HG02943 (cell line): ENCODE results near the gene PLCXD3.

ENCODE experiments used
- ATAC-seq: cut with Tn5 transposase; IDR thresholded peaks from one replicate; pipeline ENCODE4 v1.9.1; 2021; ENCODE audit warnings: mild to moderate bottlenecking, low read depth, moderate library complexity; ENCODE audit not compliant: unreplicated experiment

PLCXD3 gene

GRCh38 chr5:41510176-41510831 lies at the start of gene PLCXD3:
Gene PLCXD3 (minus strand): TSS chr5:41510601. CDS start chr5:41510526, 75 bp downstream.
- no peak for ATAC-seq

DNA sequence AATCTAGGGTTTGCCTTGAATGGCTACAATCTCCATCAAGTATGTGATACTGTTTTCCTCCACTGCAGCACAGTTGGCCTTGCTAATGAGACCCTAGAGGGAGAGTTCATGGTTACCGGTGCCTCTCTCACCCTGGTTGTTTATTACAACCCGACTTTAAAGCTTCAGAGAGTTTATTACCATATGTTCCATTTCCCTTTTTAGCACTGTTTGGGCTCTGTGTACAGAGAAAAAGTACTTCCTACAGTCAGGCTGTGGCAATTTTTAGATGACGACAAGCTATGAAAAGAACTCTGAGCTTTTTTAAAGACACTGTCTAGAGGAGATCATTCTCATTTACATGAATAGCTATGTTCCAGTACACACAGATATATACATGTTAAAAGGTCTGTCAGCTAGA lies 48.8 kb upstream of the PLCXD3 start:
- no peak for ATAC-seq

GRCh38 chr5:41558295-41558694 lies 47.9 kb upstream of the PLCXD3 start:
- ATAC-seq, result no peak

DNA sequence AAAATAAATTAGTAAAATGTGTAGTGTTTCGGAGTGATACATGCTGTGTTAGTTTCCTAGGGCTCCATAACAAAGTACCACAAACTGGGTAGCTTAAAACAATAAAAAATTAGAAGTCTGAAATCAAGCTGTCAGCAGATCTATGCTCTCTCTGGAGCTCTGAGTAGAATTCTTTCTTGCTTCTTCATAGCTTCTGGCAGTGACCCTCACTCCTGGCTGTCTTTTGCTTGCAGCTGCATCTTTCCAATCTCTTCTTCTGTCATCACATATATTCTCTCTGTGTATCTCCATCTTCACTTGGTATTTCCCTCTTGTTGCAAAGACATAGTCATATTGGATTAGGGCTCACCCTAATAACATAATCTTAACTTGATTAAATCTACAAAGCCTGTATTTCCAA lies 37.6 kb upstream of the PLCXD3 start:
- no peak for ATAC-seq

DNA sequence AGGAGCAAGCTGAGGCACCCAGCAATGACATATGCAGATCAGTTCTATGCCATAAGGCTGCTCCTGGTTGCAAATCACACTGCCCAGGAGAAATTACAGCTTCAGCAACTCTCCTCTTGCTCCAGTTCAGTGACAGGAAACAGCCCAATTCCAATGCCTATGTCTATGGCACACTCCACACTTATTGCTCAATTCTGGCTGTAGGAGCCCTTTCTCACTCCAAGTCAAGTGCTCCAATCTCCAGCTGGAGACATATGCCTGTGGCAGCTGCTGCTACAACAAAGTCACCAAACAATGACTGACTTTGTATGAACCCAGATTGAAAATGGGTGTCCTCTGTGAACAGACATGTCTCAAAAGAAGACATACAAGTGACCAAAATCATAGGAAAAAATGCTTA lies 31.8 kb upstream of the PLCXD3 start:
- ATAC-seq, result no peak

GRCh38 chr5:41539454-41539853 lies 29.1 kb upstream of the PLCXD3 start:
- no peak for ATAC-seq

- no peak for ATAC-seq
Measured at GRCh38 chr5:41537581-41537980, 27.2 kb upstream of the PLCXD3 start.

DNA sequence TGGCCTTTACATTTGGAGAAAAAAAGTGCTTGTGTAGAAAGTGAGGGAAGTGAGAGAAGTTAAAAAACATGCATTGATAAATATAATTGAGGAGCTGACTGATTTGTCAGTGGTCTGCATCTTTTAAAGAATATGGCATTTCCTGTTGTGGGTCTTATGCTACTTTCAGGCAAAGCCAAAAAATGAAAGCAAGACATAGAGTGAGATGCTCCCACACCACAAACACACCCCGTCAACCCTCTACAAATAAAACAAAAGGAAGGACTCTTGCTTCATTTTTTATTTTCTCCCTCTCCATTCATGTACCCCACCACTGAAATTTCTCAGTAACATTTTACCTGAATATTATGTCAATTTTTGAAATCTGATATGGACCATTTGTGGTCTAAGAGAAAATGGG lies 22.1 kb upstream of the PLCXD3 start:
- no peak for ATAC-seq

DNA sequence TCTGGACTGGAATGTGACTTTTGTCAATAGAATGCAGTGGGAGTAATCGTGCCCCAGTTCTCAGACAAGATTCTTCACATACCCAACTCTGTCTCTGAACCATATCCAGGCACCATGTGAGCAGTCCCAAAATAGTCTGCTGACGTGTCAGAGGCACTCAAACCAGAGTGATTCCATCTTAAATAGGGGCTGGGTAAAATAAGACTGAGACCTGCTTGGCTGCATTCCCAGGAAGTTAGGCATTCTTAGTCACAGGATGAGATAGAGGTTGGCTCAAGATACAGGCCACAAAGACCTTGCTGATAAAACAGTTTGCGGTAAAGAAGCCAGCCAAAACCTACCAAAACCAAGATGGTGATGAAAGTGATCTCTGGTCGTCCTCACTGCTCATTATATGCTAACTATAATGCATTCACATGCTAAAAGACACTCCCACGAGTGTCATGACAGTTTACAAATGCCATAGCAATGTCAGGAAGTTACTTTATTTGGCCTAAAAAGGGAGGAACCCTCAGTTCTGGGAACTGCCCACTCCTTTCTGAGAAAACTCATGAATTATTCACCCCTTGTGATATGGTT lies 16.9 kb upstream of the PLCXD3 start:
- ATAC-seq, result no peak

GRCh38 chr5:41526699-41527098 lies 16.3 kb upstream of the PLCXD3 start:
- ATAC-seq, result no peak

- ATAC-seq, result no peak
Measured at GRCh38 chr5:41524174-41524573, 13.8 kb upstream of the PLCXD3 start.

- ATAC-seq, result no peak
Measured at GRCh38 chr5:41522193-41522786, 11.9 kb upstream of the PLCXD3 start.

DNA sequence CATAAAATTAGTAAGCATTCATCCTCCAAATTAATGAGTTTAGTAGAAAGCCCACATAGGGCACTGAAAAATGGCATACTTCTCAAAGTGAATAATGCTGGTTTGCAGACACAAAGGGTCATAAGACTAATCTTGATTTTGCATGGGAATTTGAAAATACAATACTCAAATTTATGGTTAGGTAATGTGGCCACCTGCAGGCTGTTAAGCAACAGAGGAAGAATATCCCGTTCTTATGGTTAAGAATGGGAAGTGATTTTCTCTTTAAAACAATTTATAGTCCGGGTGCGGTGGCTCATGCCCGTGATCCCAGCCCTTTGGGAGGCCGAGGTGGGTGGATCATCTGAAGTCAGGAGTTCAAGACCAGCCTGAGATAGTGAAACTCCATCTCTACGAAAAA lies 9.4 kb upstream of the PLCXD3 start:
- ATAC-seq, result no peak

GRCh38 chr5:41517909-41518308 lies 7.5 kb upstream of the PLCXD3 start:
- no peak for ATAC-seq

- no peak for ATAC-seq
Measured at GRCh38 chr5:41511241-41511640, 840 bp upstream of the PLCXD3 start.

GRCh38 chr5:41509399-41510175 lies 814 bp downstream of the PLCXD3 start:
- no peak for ATAC-seq

DNA sequence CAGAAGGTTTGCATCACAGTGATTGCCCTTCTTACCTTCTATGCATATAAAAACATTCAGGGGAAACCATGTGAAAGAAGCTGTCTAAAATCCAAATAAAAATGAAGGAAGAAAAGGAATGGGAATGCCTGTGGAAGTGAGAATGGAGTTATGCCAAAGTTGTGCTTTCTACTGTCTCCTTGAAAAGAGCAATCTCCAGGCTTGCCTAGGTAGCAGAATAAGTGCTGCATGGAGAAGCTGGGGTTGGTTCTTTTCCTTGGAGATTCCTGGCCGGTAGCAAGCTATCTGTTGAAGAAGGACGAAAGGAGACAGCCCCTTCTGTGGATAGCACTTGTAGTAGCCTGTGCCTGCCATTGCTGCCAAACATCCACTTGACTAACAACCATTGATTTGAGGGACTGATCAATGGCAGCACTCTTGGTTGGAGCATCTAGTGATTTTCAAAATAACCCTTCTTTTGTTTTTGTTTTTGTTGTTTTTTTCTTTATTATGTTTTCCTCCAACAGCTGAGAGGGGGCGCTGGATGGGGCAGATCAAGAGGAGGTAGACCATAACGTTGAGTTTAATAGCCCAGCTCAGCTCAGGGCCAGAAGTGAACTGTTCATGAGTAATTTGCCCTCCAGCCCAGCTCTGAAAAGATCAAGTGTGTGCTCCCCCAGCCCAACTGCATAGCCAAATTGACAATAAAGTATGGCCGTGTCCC lies 1.6 kb downstream of the PLCXD3 start:
- ATAC-seq, result no peak

DNA sequence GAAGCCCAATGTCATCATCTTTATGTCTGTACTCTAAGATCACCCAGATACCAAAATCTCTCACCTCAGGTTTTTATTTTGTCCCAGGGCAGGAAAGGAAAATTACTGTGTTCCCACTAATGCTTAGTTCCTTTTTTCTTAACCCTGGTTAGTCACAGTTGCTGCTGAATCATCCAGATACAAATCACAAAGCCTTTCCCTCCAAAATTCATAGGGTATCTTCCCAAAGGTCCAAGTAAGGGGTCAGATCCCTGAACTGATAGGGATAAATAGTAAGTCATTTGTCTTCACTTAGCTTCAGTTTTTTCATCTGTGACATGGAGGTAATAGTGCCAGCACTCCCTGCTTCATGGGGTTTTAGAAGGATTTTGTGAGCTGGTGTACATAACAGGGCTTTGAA lies 2.2 kb downstream of the PLCXD3 start:
- ATAC-seq, result no peak

- ATAC-seq, result no peak
Measured at GRCh38 chr5:41507501-41507900, 2.9 kb downstream of the PLCXD3 start.

DNA sequence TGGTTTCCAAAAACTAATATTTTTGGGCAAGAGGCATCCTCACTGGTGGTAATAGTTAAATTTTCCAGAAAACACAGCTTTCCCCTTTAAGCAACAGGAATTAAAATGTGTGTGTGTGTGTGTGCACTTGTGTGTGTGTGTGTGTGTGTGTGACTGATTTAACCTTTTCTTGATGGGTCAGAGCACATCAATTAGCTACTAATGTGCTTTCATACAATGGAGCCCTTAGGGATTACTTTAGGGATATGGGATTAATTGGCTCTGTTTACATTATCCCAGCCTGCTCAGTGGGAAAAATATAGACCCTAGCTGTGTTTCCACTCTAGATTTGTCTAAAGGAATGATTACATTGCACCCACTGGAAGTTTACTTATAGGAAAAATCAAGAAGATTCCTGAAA lies 6.5 kb downstream of the PLCXD3 start:
- no peak for ATAC-seq

DNA sequence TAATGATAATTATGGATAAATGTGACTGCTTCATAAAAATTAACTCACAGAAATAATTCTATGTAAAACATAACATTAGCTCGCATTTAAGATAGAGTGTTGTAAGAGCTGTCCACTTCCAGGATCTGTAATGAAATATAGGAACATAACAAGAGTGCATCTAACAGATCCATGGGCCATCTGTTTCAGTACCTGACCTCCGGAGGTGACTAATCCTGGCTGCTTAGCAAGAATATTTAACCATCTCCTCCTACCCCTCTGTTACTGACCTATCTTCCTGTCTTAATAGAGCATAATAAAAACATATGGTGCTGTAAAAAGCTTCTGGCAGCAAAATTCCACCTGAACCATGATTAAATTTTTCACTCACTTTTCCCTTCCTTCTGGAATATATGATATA lies 7.1 kb downstream of the PLCXD3 start:
- no peak for ATAC-seq
